Measurements from ENCODE around the gene C1QTNF1. TPM values are rescaled to one million over a fixed set of nuclear protein-coding genes. Genes with fewer than 3 reads are reported as not detected.

Gene C1QTNF1
- total RNA-seq, 2 experiments from 2014 or later, result not detected

GRCh38 chr17:79091226-79091670 lies 67.3 kb downstream of the C1QTNF1 start:
- Histone ChIP-seq H3K4me3 (ENCODE audit: low read depth, low read length, poor library complexity, severe bottlenecking) (no peak overlapping the region), H3K4me2 (ENCODE audit: low read length) (no peak overlapping the region), H3K79me2 (ENCODE audit: insufficient read depth, low read depth, low read length) (no peaks in the 10 kb centered on the region), H3K4me1 (ENCODE audit: insufficient read depth, low read length, poor library complexity, severe bottlenecking) (no peaks in the 10 kb centered on the region), H3K9me3 (ENCODE audit: low read length) (no peaks in the 10 kb centered on the region), H2AFZ (ENCODE audit: low read length) (no peak overlapping the region), H4K20me1 (ENCODE audit: insufficient read depth, low read length) (no peaks in the 10 kb centered on the region), H3K36me3 (ENCODE audit: insufficient read depth, low read length) (no peaks in the 10 kb centered on the region), H3K27ac (ENCODE audit: low read depth, low read length, poor library complexity, severe bottlenecking) (no peak overlapping the region), H3K9me2 (ENCODE audit: insufficient read depth, low read length) (no peaks in the 10 kb centered on the region)
- intact Hi-C loops (cut with micrococcal nuclease; ENCODE audit: unreplicated experiment), result no loop called here
- no TSS peak for BruUV-seq (replicated peaks)
- TF ChIP-seq CTCF (conservative IDR thresholded peaks at IDR 0.05; ENCODE audit: low read length) (no peak), EZH2phosphoT487 (IDR thresholded peaks at IDR 0.05; ENCODE audit: borderline replicate concordance, low read depth, low read length) (no peak)
- CTCF ChIA-PET (ENCODE audit: unreplicated experiment), result no interaction called here
- POLR2A ChIA-PET, result no interaction called here
- DNase-seq (ENCODE audit: low spot score), result no peak

- H3K4me2 ChIP-seq (ENCODE audit: low read length), result no peak overlapping the region
- ChIA-PET CTCF (ENCODE audit: unreplicated experiment) (no interaction called here), POLR2A (no interaction called here)
- H3K9me3 ChIP-seq (ENCODE audit: low read length), result no peaks in the 10 kb centered on the region
- no peak for DNase-seq (ENCODE audit: low spot score)
- no peaks in the 10 kb centered on the region for H3K9me2 ChIP-seq (ENCODE audit: insufficient read depth, low read length)
- no peak overlapping the region for H3K27ac ChIP-seq (ENCODE audit: low read depth, low read length, poor library complexity, severe bottlenecking)
- H3K4me3 ChIP-seq (ENCODE audit: low read depth, low read length, poor library complexity, severe bottlenecking), result no peak overlapping the region
- no peaks in the 10 kb centered on the region for H3K36me3 ChIP-seq (ENCODE audit: insufficient read depth, low read length)
- no peaks in the 10 kb centered on the region for H4K20me1 ChIP-seq (ENCODE audit: insufficient read depth, low read length)
- no TSS peak for BruUV-seq (replicated peaks)
- TF ChIP-seq EZH2phosphoT487 (IDR thresholded peaks at IDR 0.05; ENCODE audit: borderline replicate concordance, low read depth, low read length), result no peak
- intact Hi-C loops (cut with micrococcal nuclease; ENCODE audit: unreplicated experiment), result no loop called here
- H3K79me2 ChIP-seq (ENCODE audit: insufficient read depth, low read depth, low read length), result no peaks in the 10 kb centered on the region
- no peaks in the 10 kb centered on the region for H3K4me1 ChIP-seq (ENCODE audit: insufficient read depth, low read length, poor library complexity, severe bottlenecking)
- H2AFZ ChIP-seq (ENCODE audit: low read length), result no peak overlapping the region
Observed at GRCh38 chr17:79092567-79092966, 68.6 kb downstream of the C1QTNF1 start.

GRCh38 chr17:79093270-79093669 lies 69.3 kb downstream of the C1QTNF1 start:
- Histone ChIP-seq H4K20me1 (ENCODE audit: insufficient read depth, low read length) (no peaks in the 10 kb centered on the region), H3K36me3 (ENCODE audit: insufficient read depth, low read length) (no peaks in the 10 kb centered on the region), H2AFZ (ENCODE audit: low read length) (no peak overlapping the region), H3K9me2 (ENCODE audit: insufficient read depth, low read length) (no peaks in the 10 kb centered on the region), H3K9me3 (ENCODE audit: low read length) (no peaks in the 10 kb centered on the region), H3K4me3 (ENCODE audit: low read depth, low read length, poor library complexity, severe bottlenecking) (no peak overlapping the region), H3K27ac (ENCODE audit: low read depth, low read length, poor library complexity, severe bottlenecking) (no peak overlapping the region), H3K4me2 (ENCODE audit: low read length) (no peak overlapping the region), H3K79me2 (ENCODE audit: insufficient read depth, low read depth, low read length) (no peaks in the 10 kb centered on the region), H3K4me1 (ENCODE audit: insufficient read depth, low read length, poor library complexity, severe bottlenecking) (no peaks in the 10 kb centered on the region)
- TF ChIP-seq EZH2phosphoT487 (IDR thresholded peaks at IDR 0.05; ENCODE audit: borderline replicate concordance, low read depth, low read length) (no peak), CTCF (conservative IDR thresholded peaks at IDR 0.05; ENCODE audit: low read length) (no peak)
- CTCF ChIA-PET (ENCODE audit: unreplicated experiment), result interaction anchor here (0.6 kb wide), 1 partner anchor 1642 kb away, joined by 6 read pairs; no protein-coding TSS in a partner anchor
- no peak for DNase-seq (ENCODE audit: low spot score)
- intact Hi-C loops (cut with micrococcal nuclease; ENCODE audit: unreplicated experiment), result no loop called here
- POLR2A ChIA-PET, result interaction anchor here (0.7 kb wide), 1 partner anchor 111 kb away, joined by 5 read pairs; no protein-coding TSS in a partner anchor
- BruUV-seq (replicated peaks), result no TSS peak
